H1 (cell line): ENCODE data around the gene ADCY9. TPM values are rescaled to one million over a fixed set of nuclear protein-coding genes. Genes with fewer than 3 reads are reported as not detected.

Experiments used
- CTCF ChIA-PET: fragments of 300-600 bp; sonication (Branson Sonifier 250); formaldehyde crosslinking; loops from one replicate; lab custom pipeline; 2021; ENCODE audit not compliant: partially characterized antibody; lab: Charles Lee
- POLR2A ChIA-PET: fragments of 300-600 bp; sonication (Branson Sonifier 250); formaldehyde crosslinking; loops from one replicate; lab custom pipeline; 2021; ENCODE audit warnings: inconsistent platforms; ENCODE audit not compliant: partially characterized antibody; lab: Charles Lee
- DNase-seq, 2 experiments: peaks; one replicate each; pipeline versions ENCODE4 v3.0.0 to v3.0.0-alpha.2; 2010 to 2022; ENCODE audit warnings: low spot score in 2 of 2, low read depth in 1 of 2, mixed read lengths in 1 of 2
- FAIRE-seq: peaks from 2 replicates; lab custom pipeline; 2011; peaks lifted over from hg19 to GRCh38; lab: Jason Lieb, UNC
- H2AFZ ChIP-seq: 2 replicates; pipeline ENCODE4 v1.8.1; 2012; ENCODE audit warnings: low read length, inconsistent platforms
- H2AK5ac ChIP-seq: 2 replicates; pipeline ENCODE4 v1.6.1; 2013; ENCODE audit warnings: low read depth, low read length
- H2BK120ac ChIP-seq: replicated peaks from 2 replicates; pipeline ENCODE3; 2013; ENCODE audit warnings: low read depth, low read length, inconsistent platforms
- H2BK12ac ChIP-seq: 2 replicates; pipeline ENCODE4 v1.6.1; 2013; ENCODE audit warnings: low read depth, low read length
- H2BK15ac ChIP-seq: 2 replicates; pipeline ENCODE4 v1.6.1; 2013; ENCODE audit warnings: low read length
- H2BK20ac ChIP-seq: 2 replicates; pipeline ENCODE4 v1.6.1; 2013; ENCODE audit warnings: low read length
- H2BK5ac ChIP-seq: 2 replicates; pipeline ENCODE4 v1.6.1; 2013; ENCODE audit warnings: low read depth, low read length
- H3K14ac ChIP-seq: 2 replicates; pipeline ENCODE4 v1.6.1; 2013; ENCODE audit warnings: inconsistent platforms; ENCODE audit not compliant: insufficient read length
- H3K18ac ChIP-seq: 2 replicates; pipeline ENCODE4 v1.6.1; 2013; ENCODE audit warnings: low read length; ENCODE audit errors: extremely low read depth
- H3K23ac ChIP-seq: 2 replicates; pipeline ENCODE4 v1.6.1; 2013; ENCODE audit warnings: inconsistent platforms; ENCODE audit not compliant: insufficient read length
- H3K23me2 ChIP-seq: 2 replicates; pipeline ENCODE4 v1.6.1; 2013; ENCODE audit warnings: low read depth, low read length
- H3K27ac ChIP-seq: 2 replicates; pipeline ENCODE4 v1.6.1; 2011; ENCODE audit warnings: low read depth, low read length, inconsistent platforms
- H3K27me3 ChIP-seq, 4 experiments: replicated peaks in 1 of 4; 1 replicate in 1 of 4; 2 replicates in 3 of 4; pipeline versions ENCODE4 v1.6.1 to v1.8.1; 2011 to 2013; ENCODE audit warnings: low read length in 3 of 4, mild to moderate bottlenecking in 3 of 4, inconsistent platforms in 2 of 4, mixed read lengths in 2 of 4, moderate library complexity in 1 of 4; ENCODE audit not compliant: control insufficient read depth in 3 of 4, insufficient read depth in 3 of 4; ENCODE audit errors: extremely low read depth in 1 of 4
- H3K36me3 ChIP-seq, 4 experiments: 2 replicates each; pipeline versions ENCODE4 v1.6.1 to v1.8.1; 2011 to 2013; ENCODE audit warnings: mild to moderate bottlenecking in 4 of 4, low read length in 3 of 4, moderate library complexity in 2 of 4, control low read depth in 1 of 4, inconsistent platforms in 1 of 4; ENCODE audit not compliant: insufficient read depth in 4 of 4, control insufficient read depth in 2 of 4
- H3K4ac ChIP-seq: replicated peaks from 2 replicates; pipeline ENCODE3; 2013; ENCODE audit warnings: low read length, low read depth, mixed read lengths, inconsistent platforms; ENCODE audit not compliant: insufficient read length
- H3K4me1 ChIP-seq, 4 experiments: replicated peaks in 1 of 4; 1 replicate in 1 of 4; 2 replicates in 3 of 4; pipeline versions ENCODE4 v1.6.1 to v1.8.1; 2011 to 2013; ENCODE audit warnings: low read length in 3 of 4, inconsistent platforms in 2 of 4, mixed read lengths in 1 of 4; ENCODE audit not compliant: insufficient read depth in 4 of 4, control insufficient read depth in 3 of 4
- H3K4me2 ChIP-seq, 2 experiments: 2 replicates each; pipeline versions ENCODE4 v1.6.1 to v1.8.1; 2011 to 2013; ENCODE audit warnings: low read depth in 2 of 2, low read length in 2 of 2, control low read depth in 1 of 2, inconsistent platforms in 1 of 2, mild to moderate bottlenecking in 1 of 2; ENCODE audit not compliant: insufficient read depth in 1 of 2
- H3K4me3 ChIP-seq, 4 experiments: fragments of 200-600, 300-600 bp in 1 of 4; sonication (generic), shearing (Covaris generic), sonication (Bioruptor Twin) in 1 of 4; 2 replicates each; pipeline versions ENCODE4 v1.5.1 to v1.8.1; 2011 to 2016; ENCODE audit warnings: low read length in 4 of 4, low read depth in 3 of 4, control low read depth in 2 of 4, inconsistent platforms in 2 of 4, mild to moderate bottlenecking in 2 of 4, mixed read lengths in 1 of 4, moderate library complexity in 1 of 4; ENCODE audit not compliant: insufficient read depth in 2 of 4; ENCODE audit errors: extremely low read depth in 1 of 4
- H3K56ac ChIP-seq: replicated peaks from 2 replicates; pipeline ENCODE3; 2013; ENCODE audit warnings: low read depth, mild to moderate bottlenecking, mixed read lengths, low read length, inconsistent platforms; ENCODE audit not compliant: insufficient read length
- H3K79me1 ChIP-seq: 2 replicates; pipeline ENCODE4 v1.6.1; 2013; ENCODE audit warnings: low read depth, low read length, control low read depth
- H3K79me2 ChIP-seq, 2 experiments: 2 replicates each; pipeline versions ENCODE4 v1.6.1 to v1.8.1; 2012 to 2013; ENCODE audit warnings: low read length in 2 of 2, mild to moderate bottlenecking in 2 of 2, inconsistent platforms in 1 of 2; ENCODE audit not compliant: insufficient read depth in 2 of 2, control insufficient read depth in 1 of 2
- H3K9ac ChIP-seq, 4 experiments: replicated peaks in 1 of 4; 1 replicate in 1 of 4; 2 replicates in 3 of 4; pipeline versions ENCODE4 v1.6.1 to v1.8.1; 2011 to 2013; ENCODE audit warnings: low read depth in 3 of 4, low read length in 3 of 4, control low read depth in 2 of 4, mild to moderate bottlenecking in 2 of 4, moderate library complexity in 2 of 4, inconsistent platforms in 1 of 4; ENCODE audit errors: extremely low read depth in 1 of 4
- H3K9me3 ChIP-seq, 2 experiments: 2 replicates each; pipeline versions ENCODE4 v1.6.1 to v1.8.1; 2012 to 2013; ENCODE audit warnings: mild to moderate bottlenecking in 2 of 2, moderate library complexity in 2 of 2, control low read depth in 1 of 2, inconsistent platforms in 1 of 2, low read depth in 1 of 2, low read length in 1 of 2, mixed read lengths in 1 of 2; ENCODE audit not compliant: insufficient read depth in 2 of 2
- H4K20me1 ChIP-seq, 2 experiments: replicated peaks in 1 of 2; 2 replicates each; pipeline versions ENCODE3 to v1.8.1; 2011 to 2013; ENCODE audit warnings: inconsistent platforms in 2 of 2, low read length in 2 of 2, mild to moderate bottlenecking in 1 of 2; ENCODE audit not compliant: insufficient read depth in 2 of 2, control insufficient read depth in 1 of 2
- H4K5ac ChIP-seq: 2 replicates; pipeline ENCODE4 v1.6.1; 2013; ENCODE audit warnings: low read length, low read depth, mixed read lengths, inconsistent platforms; ENCODE audit not compliant: insufficient read length
- H4K8ac ChIP-seq: 2 replicates; pipeline ENCODE4 v1.8.0; 2013; ENCODE audit warnings: mild to moderate bottlenecking, moderate library complexity, low read length, inconsistent platforms; ENCODE audit not compliant: insufficient read depth; ENCODE audit errors: extremely low read depth
- H4K91ac ChIP-seq: replicated peaks from 2 replicates; pipeline ENCODE3; 2013; ENCODE audit warnings: low read length, mixed read lengths, inconsistent platforms; ENCODE audit not compliant: insufficient read length
- KDM5A ChIP-seq: fragments of 200-600 bp; IDR thresholded peaks from 2 replicates; pipeline ENCODE4 v1.7.1; 2012; ENCODE audit warnings: mild to moderate bottlenecking, low read length, inconsistent platforms, mixed read lengths
- RAD21 ChIP-seq, 2 experiments: IDR thresholded peaks in 1 of 2; conservative IDR thresholded peaks in 1 of 2; 2 replicates each; pipeline ENCODE4 v1.6.1; 2011; ENCODE audit warnings: low read depth in 2 of 2, low read length in 2 of 2, improper control_type of control experiment in 1 of 2, inconsistent platforms in 1 of 2, mild to moderate bottlenecking in 1 of 2, moderate library complexity in 1 of 2
- RFX5 ChIP-seq: IDR thresholded peaks from 2 replicates; pipeline ENCODE4 v1.6.1; 2011; ENCODE audit warnings: low read depth, low read length, improper control_type of control experiment, borderline replicate concordance
- SIRT6 ChIP-seq: IDR thresholded peaks from one replicate; pipeline ENCODE4 v1.7.1; 2012; ENCODE audit warnings: low read length, inconsistent platforms
- SUZ12 ChIP-seq: fragments of 200-600 bp; sonication (generic); IDR thresholded peaks from 2 replicates; pipeline ENCODE4 v1.6.1; 2012; ENCODE audit warnings: mild to moderate bottlenecking, inconsistent platforms, low read length, moderate library complexity, mixed read lengths
- WGBS, 2 experiments: shearing (Covaris generic) in 1 of 2; methylation state at CpG; one replicate each; pipeline versions ENCODE4 v1.1.6 to v1.1.7; 2013 to 2015; ENCODE audit warnings: low lambda C conversion rate in 2 of 2, mixed read lengths in 2 of 2, inconsistent platforms in 1 of 2, low coverage in 1 of 2, missing lambda C conversion rate in 1 of 2; ENCODE audit not compliant: insufficient replicate concordance in 2 of 2, insufficient coverage in 1 of 2, insufficient read length in 1 of 2; ENCODE audit errors: extremely low coverage in 1 of 2, missing lambda C conversion rate in 1 of 2; 5-methylcytosine and 5-hydroxymethylcytosine counted together
- polyA plus RNA-seq, 7 experiments: library from polyadenylated mRNA; depleted of rRNA in 3 of 7; stranded (reverse) in 5 of 7; unstranded in 2 of 7; fragments of >200 nt in 5 of 7; fragments of 200-250 nt in 2 of 7; gene quantifications; 1 replicate in 5 of 7; 2 replicates in 1 of 7; 4 replicates in 1 of 7; pipeline versions ENCODE4 v1.2.1 to v1.2.3, GENCODE V29; 2011 to 2013; ENCODE audit warnings: missing spikeins in 2 of 7, mixed read lengths in 2 of 7
- total RNA-seq: library from RNA; stranded (reverse); fragmentation: NEBNext Ultra II Directional; extraction: Animal tissue kit (Norgen Biotek cat#: 25700); gene quantifications from 2 replicates; pipeline ENCODE4 v1.2.1, GENCODE V29; 2021

The ADCY9 gene
- total and polyA plus RNA-seq, 2 of the 8 experiments (the other 6 are each of a cell fraction or from before 2014, with no cell fraction given), result 5.4 to 13.1 TPM

DNA sequence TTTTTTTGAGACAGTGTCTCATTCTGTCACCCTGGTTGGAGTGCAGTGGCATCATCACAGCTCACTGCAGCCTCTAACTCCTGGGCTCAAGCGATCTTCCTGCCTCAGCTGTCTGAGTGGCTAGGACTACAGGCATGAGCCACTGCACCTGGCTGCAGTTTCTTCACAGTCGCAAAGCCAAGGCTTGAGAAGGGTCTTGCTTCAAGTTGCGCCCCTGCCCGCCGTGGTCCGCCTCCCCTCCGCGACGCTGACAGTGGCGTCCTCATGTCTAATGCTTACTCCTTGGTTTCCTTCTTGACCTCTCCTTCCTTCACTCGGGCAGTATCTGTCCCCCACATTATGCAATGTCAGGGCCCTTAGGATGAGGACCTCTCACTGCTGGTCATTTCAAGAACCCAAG is 112.7 kb downstream of the ADCY9 start:
- Histone ChIP-seq H4K8ac (no peak overlapping the region), H4K5ac (no peak overlapping the region), H3K4me2 (no peak overlapping the region), H3K27me3 (no peaks in the 10 kb centered on the region), H2BK15ac (no peak overlapping the region), H3K4me3 (no peak overlapping the region), H2BK20ac (no peak overlapping the region), H3K56ac (no peak overlapping the region), H3K9ac (no peak overlapping the region), H3K36me3 (no peaks in the 10 kb centered on the region), H2BK120ac (no peak overlapping the region), H2BK5ac (no peak overlapping the region; the same call in 1 of the 2 replicates), H4K91ac (no peak overlapping the region), H3K23me2 (no peaks in the 10 kb centered on the region), H3K79me1 (peaks cover 2% of the 10 kb centered on the region; the same call in 1 of the 2 replicates), H3K23ac (no peak overlapping the region), H3K79me2 (no peaks in the 10 kb centered on the region), H3K27ac (no peak overlapping the region), H2AK5ac (no peak overlapping the region), H4K20me1 (no peaks in the 10 kb centered on the region), H2BK12ac (no peak overlapping the region), H3K4ac (no peak overlapping the region), H3K4me1 (peaks cover 4 to 14% (median 8%) of the 10 kb centered on the region in 4 experiments; a peak in 6 of 7 replicates), H3K18ac (no peak overlapping the region), H2AFZ (no peak overlapping the region), H3K14ac (no peak overlapping the region), H3K9me3 (no peaks in the 10 kb centered on the region)
- FAIRE-seq, result no peak
- no peak for TF ChIP-seq RFX5
- TF ChIP-seq RAD21 (IDR thresholded peaks at IDR 0.05 in 1 of 2, conservative IDR thresholded peaks at IDR 0.05 in 1 of 2; ENCODE audit: low read depth in 2 of 2, low read length in 2 of 2), result no peak
- no peak for TF ChIP-seq KDM5A
- no peak for TF ChIP-seq SUZ12
- no peak for TF ChIP-seq SIRT6
- 95% methylated on average over 11 of the region's 11 CpGs; no CpG with 5 or more reads in 1 of the 2 experiments for WGBS, 2 experiments
- ChIA-PET CTCF (interaction anchor here (1.1 to 2.1 kb wide), 5 partner anchors 9 to 250 kb away, joined by 3 to 8 read pairs (median 4); no protein-coding TSS in a partner anchor), POLR2A (no interaction called here)
- no peak for DNase-seq
